HS-27A (cell line): ENCODE measurements around the gene SAMSN1.
"Not testable (repeated sequence)": the region's sequence is repeated elsewhere in the genome, so short reads cannot be mapped to it uniquely, and the experiment has no call there.

Source experiments
- DNase-seq: peaks from one replicate; pipeline ENCODE4 v3.0.0-alpha.2; 2012; ENCODE audit warnings: low read depth, missing footprints

The SAMSN1 gene

GRCh38 chr21:14527696-14528652, 18.1 kb downstream of the SAMSN1 start:
- DNase-seq: no peak

GRCh38 chr21:14526836-14527695, 19.0 kb downstream of the SAMSN1 start:
- no peak for DNase-seq

- no peak for DNase-seq
These were observed 19.9 kb downstream of the SAMSN1 start for GRCh38 chr21:14526199-14526598.

- DNase-seq: no peak
These were observed 22.9 kb downstream of the SAMSN1 start for GRCh38 chr21:14523234-14523633.

- no peak for DNase-seq
These were observed 23.4 kb downstream of the SAMSN1 start for GRCh38 chr21:14522736-14523135.

- no peak for DNase-seq
These were observed 25.6 kb downstream of the SAMSN1 start for GRCh38 chr21:14520535-14520934.

- DNase-seq: no peak
These were observed 27.1 kb downstream of the SAMSN1 start for GRCh38 chr21:14519000-14519399.

GRCh38 chr21:14513804-14514203, 32.3 kb downstream of the SAMSN1 start:
- no peak for DNase-seq

GRCh38 chr21:14506859-14507457, 39.2 kb downstream of the SAMSN1 start:
- DNase-seq: not testable (repeated sequence)

- no peak for DNase-seq
These were observed 45.2 kb downstream of the SAMSN1 start for GRCh38 chr21:14500873-14501272.

GRCh38 chr21:14499316-14499715, 46.8 kb downstream of the SAMSN1 start:
- DNase-seq: no peak

- DNase-seq: no peak
These were observed 48.3 kb downstream of the SAMSN1 start for GRCh38 chr21:14497825-14498224.

- no peak for DNase-seq
These were observed 51.0 kb downstream of the SAMSN1 start for GRCh38 chr21:14495075-14495474.

- not testable (repeated sequence) for DNase-seq
These were observed 51.9 kb downstream of the SAMSN1 start for GRCh38 chr21:14494181-14494580.

GRCh38 chr21:14493731-14494130, 52.4 kb downstream of the SAMSN1 start:
- no peak for DNase-seq

GRCh38 chr21:14492931-14493330, 53.2 kb downstream of the SAMSN1 start:
- DNase-seq: no peak

- no peak for DNase-seq
These were observed 54.8 kb downstream of the SAMSN1 start for GRCh38 chr21:14491269-14491681.

GRCh38 chr21:14488672-14489204, 57.4 kb downstream of the SAMSN1 start:
- no peak for DNase-seq

GRCh38 chr21:14487490-14488432, 58.4 kb downstream of the SAMSN1 start:
- DNase-seq: no peak

GRCh38 chr21:14486869-14487268, 59.2 kb downstream of the SAMSN1 start:
- no peak for DNase-seq
